PC-9 (cell line): ENCODE data around the gene AGBL4. TPM values are rescaled to one million over a fixed set of nuclear protein-coding genes. Genes with fewer than 3 reads are reported as not detected.

Experiments
- BruUV-seq: library from RNA; stranded (reverse); fragments of 400-500 nt; replicated peaks from 2 replicates; lab custom pipeline; 2021; lab: Mats Ljungman, UMichigan
- CTCF ChIA-PET: fragments of 300-600 bp; sonication (Branson Sonifier 250); formaldehyde crosslinking; loops from one replicate; lab custom pipeline; 2022; ENCODE audit warnings: antibody characterized with exemption; lab: Charles Lee
- POLR2A ChIA-PET: fragments of 300-600 bp; sonication (Branson Sonifier 250); formaldehyde crosslinking; loops from one replicate; lab custom pipeline; 2022; ENCODE audit warnings: antibody characterized with exemption; ENCODE audit not compliant: unreplicated experiment; lab: Charles Lee
- DNase-seq, 2 experiments: peaks; one replicate each; pipeline versions ENCODE4 v3.0.0 to v3.0.0-alpha.2; 2015 to 2022; ENCODE audit warnings: mixed read lengths in 1 of 2
- H2AFZ ChIP-seq: fragments of 200-600 bp; sonication (generic); 2 replicates; pipeline ENCODE4 v1.8.1; 2017; ENCODE audit warnings: antibody characterized with exemption
- H3F3A ChIP-seq: fragments of 200-600 bp; sonication (generic); 2 replicates; pipeline ENCODE4 v1.8.1; 2017; ENCODE audit warnings: antibody characterized with exemption, mild to moderate bottlenecking, low read depth; ENCODE audit not compliant: insufficient read depth
- H3K27ac ChIP-seq: fragments of 200-600 bp; sonication (generic); 2 replicates; pipeline ENCODE4 v1.6.1; 2016; ENCODE audit warnings: mixed run types
- H3K27me3 ChIP-seq: fragments of 200-600 bp; sonication (generic); 2 replicates; pipeline ENCODE4 v1.6.1; 2016; ENCODE audit warnings: low read depth, mixed run types; ENCODE audit not compliant: insufficient read depth
- H3K36me3 ChIP-seq: fragments of 200-600 bp; sonication (generic); 2 replicates; pipeline ENCODE4 v1.6.1; 2016; ENCODE audit warnings: low read depth, mixed run types
- H3K4me1 ChIP-seq: fragments of 200-600 bp; sonication (generic); replicated peaks from 2 replicates; pipeline ENCODE4 v1.6.1; 2016; ENCODE audit warnings: mixed run types; ENCODE audit not compliant: insufficient read depth
- H3K4me2 ChIP-seq: fragments of 200-600 bp; sonication (generic); 2 replicates; pipeline ENCODE4 v1.6.1; 2017; ENCODE audit warnings: mixed run types
- H3K4me3 ChIP-seq: fragments of 200-600 bp; sonication (generic); 2 replicates; pipeline ENCODE4 v1.6.1; 2016; ENCODE audit warnings: mixed run types
- H3K79me2 ChIP-seq: fragments of 200-600 bp; sonication (generic); 2 replicates; pipeline ENCODE4 v1.6.1; 2017; ENCODE audit warnings: low read depth, mixed run types
- H3K9me2 ChIP-seq: fragments of 200-600 bp; sonication (generic); 2 replicates; pipeline ENCODE4 v1.8.1; 2017; ENCODE audit warnings: mild to moderate bottlenecking; ENCODE audit not compliant: insufficient read depth
- H3K9me3 ChIP-seq: fragments of 200-600 bp; sonication (generic); 2 replicates; pipeline ENCODE4 v1.8.1; 2016; ENCODE audit warnings: low read depth; ENCODE audit not compliant: insufficient read depth
- H4K20me1 ChIP-seq: fragments of 200-600 bp; sonication (generic); 2 replicates; pipeline ENCODE4 v1.8.1; 2017; ENCODE audit not compliant: insufficient read depth
- CTCF ChIP-seq: fragments of 200-600 bp; sonication (generic); conservative IDR thresholded peaks from 2 replicates; pipeline ENCODE4 v1.6.1; 2017; ENCODE audit warnings: mixed run types, antibody characterized with exemption, mild to moderate bottlenecking, moderate library complexity
- EZH2 ChIP-seq: fragments of 200-600 bp; sonication (generic); IDR thresholded peaks from 2 replicates; pipeline ENCODE4 v1.8.0; 2017; ENCODE audit warnings: antibody characterized with exemption, low read depth
- intact Hi-C: fragments of 100-400 bp; cut with micrococcal nuclease; formaldehyde crosslinking; loops from one replicate; pipeline ENCODE4 v1.10.0; 2022; ENCODE audit not compliant: unreplicated experiment
- total RNA-seq: library from RNA; stranded (reverse); gene quantifications from 2 replicates; pipeline ENCODE4 v1.2.3, GENCODE V29; 2021

The AGBL4 gene
- total RNA-seq, 1 experiment from 2014 or later, result not detected

DNA sequence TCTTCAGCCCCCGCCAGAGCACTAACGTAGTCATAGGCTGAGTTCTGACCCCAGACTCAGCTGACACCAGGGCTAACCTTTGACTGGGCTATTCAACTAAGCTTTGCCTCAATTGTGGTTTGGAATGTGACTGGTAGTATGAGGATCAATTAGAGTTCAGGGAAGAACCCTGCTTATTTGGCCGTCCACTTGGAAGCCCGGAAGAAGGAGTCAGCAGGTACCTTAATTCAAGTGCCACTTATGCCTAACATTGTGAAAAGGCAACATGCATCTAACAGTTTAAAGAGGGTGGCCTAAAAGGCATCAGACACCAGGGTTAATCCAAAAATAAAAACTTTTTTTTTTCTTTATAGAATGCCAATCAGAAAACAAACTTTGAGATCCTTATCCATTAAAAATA is 1339.4 kb downstream of the AGBL4 start:
- H3F3A ChIP-seq, result no peaks in the 10 kb centered on the region
- intact Hi-C loops, result no loop called here
- no peaks in the 10 kb centered on the region for H3K4me1 ChIP-seq
- BruUV-seq, result no TSS peak
- no peaks in the 10 kb centered on the region for H3K9me2 ChIP-seq
- H3K27ac ChIP-seq, result no peak overlapping the region
- POLR2A ChIA-PET, result no interaction called here
- H4K20me1 ChIP-seq, result no peaks in the 10 kb centered on the region
- DNase-seq, result no peak
- CTCF ChIA-PET, result no interaction called here
- H2AFZ ChIP-seq, result no peak overlapping the region
- no peak overlapping the region for H3K4me3 ChIP-seq
- H3K36me3 ChIP-seq, result no peaks in the 10 kb centered on the region
- no peak overlapping the region for H3K4me2 ChIP-seq
- peaks cover 12% of the 10 kb centered on the region; the same call in 1 of the 2 replicates for H3K27me3 ChIP-seq
- TF ChIP-seq EZH2, result no peak
- no peak for TF ChIP-seq CTCF
- H3K79me2 ChIP-seq, result no peaks in the 10 kb centered on the region
- H3K9me3 ChIP-seq, result no peaks in the 10 kb centered on the region

DNA sequence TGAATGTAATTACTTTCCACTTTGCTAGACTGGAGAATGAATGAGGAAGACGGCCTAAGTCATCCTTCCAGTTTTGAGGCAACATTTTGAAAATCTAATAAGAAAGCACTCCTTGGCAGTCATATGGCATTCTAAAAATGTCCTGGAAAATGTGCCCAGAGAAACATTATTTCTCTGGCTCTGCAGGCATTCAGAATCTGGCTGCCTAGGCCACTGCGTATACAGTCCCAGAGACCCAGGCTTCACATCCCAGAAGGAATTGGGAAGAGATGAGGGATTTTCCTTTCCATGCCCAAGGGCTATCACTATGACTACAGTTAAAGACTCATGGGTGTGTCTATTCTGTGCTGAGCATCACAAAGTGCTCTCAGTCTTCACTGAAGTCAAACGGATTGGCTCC is 1339.9 kb downstream of the AGBL4 start:
- intact Hi-C loops, result no loop called here

GRCh38 chr1:48681476-48682305 is 1342.1 kb downstream of the AGBL4 start:
- H4K20me1 ChIP-seq, result no peaks in the 10 kb centered on the region
- no peak overlapping the region for H3K27ac ChIP-seq
- ChIA-PET CTCF (no interaction called here), POLR2A (no interaction called here)
- DNase-seq, result no peak
- H3K79me2 ChIP-seq, result no peaks in the 10 kb centered on the region
- intact Hi-C loops, result no loop called here
- no peaks in the 10 kb centered on the region for H3K36me3 ChIP-seq
- no peaks in the 10 kb centered on the region for H3K9me2 ChIP-seq
- no TSS peak for BruUV-seq
- no peak overlapping the region for H2AFZ ChIP-seq
- no peak for TF ChIP-seq CTCF
- TF ChIP-seq EZH2, result no peak
- no peaks in the 10 kb centered on the region for H3K9me3 ChIP-seq
- no peak overlapping the region for H3K4me2 ChIP-seq
- no peak overlapping the region for H3K4me3 ChIP-seq
- H3K27me3 ChIP-seq, result peaks cover 7% of the 10 kb centered on the region; the same call in 1 of the 2 replicates
- no peaks in the 10 kb centered on the region for H3K4me1 ChIP-seq
- H3F3A ChIP-seq, result no peaks in the 10 kb centered on the region

More for the DNA sequence above, 1339.9 kb downstream of the AGBL4 start:
- H3K4me3 ChIP-seq, result no peak overlapping the region
- no peak overlapping the region for H2AFZ ChIP-seq
- CTCF ChIA-PET, result no interaction called here
- no TSS peak for BruUV-seq
- no peaks in the 10 kb centered on the region for H3K79me2 ChIP-seq
- no peak overlapping the region for H3K4me2 ChIP-seq
- no peaks in the 10 kb centered on the region for H3F3A ChIP-seq
- POLR2A ChIA-PET, result no interaction called here
- DNase-seq, result no peak
- H3K27ac ChIP-seq, result no peak overlapping the region
- H3K4me1 ChIP-seq, result no peaks in the 10 kb centered on the region
- H3K36me3 ChIP-seq, result no peaks in the 10 kb centered on the region
- no peaks in the 10 kb centered on the region for H3K9me3 ChIP-seq
- TF ChIP-seq EZH2, result no peak
- no peak for TF ChIP-seq CTCF
- no peaks in the 10 kb centered on the region for H3K9me2 ChIP-seq
- peaks cover 12% of the 10 kb centered on the region; the same call in 1 of the 2 replicates for H3K27me3 ChIP-seq
- H4K20me1 ChIP-seq, result no peaks in the 10 kb centered on the region
